Osteocyte (in vitro differentiated cells): ENCODE data around the gene NBEA. TPM values are rescaled to one million over a fixed set of nuclear protein-coding genes. Genes with fewer than 3 reads are reported as not detected.

Source experiments
- DNase-seq: peaks from one replicate; pipeline ENCODE4 v3.0.0; 2021; ENCODE audit warnings: mixed read lengths; ENCODE audit not compliant: unreplicated experiment; ENCODE audit errors: extremely low spot score
- H3K27ac Mint-ChIP-seq: one replicate; pipeline ENCODE4 v1.8.0; 2021; ENCODE audit warnings: mild to moderate bottlenecking, mixed read lengths; ENCODE audit not compliant: unreplicated experiment
- H3K27me3 Mint-ChIP-seq: one replicate; pipeline ENCODE4 v1.8.0; 2021; ENCODE audit warnings: mixed read lengths; ENCODE audit not compliant: unreplicated experiment
- H3K36me3 Mint-ChIP-seq: one replicate; pipeline ENCODE4 v1.8.0; 2021; ENCODE audit warnings: mixed read lengths; ENCODE audit not compliant: unreplicated experiment
- H3K4me1 Mint-ChIP-seq: one replicate; pipeline ENCODE4 v1.8.0; 2021; ENCODE audit warnings: mixed read lengths; ENCODE audit not compliant: unreplicated experiment
- H3K4me3 Mint-ChIP-seq: one replicate; pipeline ENCODE4 v1.8.0; 2021; ENCODE audit warnings: mild to moderate bottlenecking, moderate library complexity, mixed read lengths; ENCODE audit not compliant: unreplicated experiment
- H3K9me3 Mint-ChIP-seq: one replicate; pipeline ENCODE4 v1.8.0; 2021; ENCODE audit warnings: mixed read lengths; ENCODE audit not compliant: unreplicated experiment
- CTCF ChIP-seq: fragments of 200-600 bp; sonication (generic); IDR thresholded peaks from 2 replicates; pipeline ENCODE4 v1.5.0; 2021; ENCODE audit warnings: antibody characterized with exemption, mild to moderate bottlenecking, moderate library complexity
- total RNA-seq: library from RNA; stranded (reverse); gene quantifications from 2 replicates; pipeline ENCODE4 v1.2.1, GENCODE V29; 2021

NBEA gene
- total RNA-seq, 1 donor from 2014 or later, result 10.9 TPM

GRCh38 chr13:35501661-35502235, 559.7 kb downstream of the NBEA start:
- DNase-seq, result no peak
- TF ChIP-seq CTCF, result no peak
- Mint-ChIP-seq H3K4me1 (peaks cover 9% of the 10 kb centered on the region), H3K27ac (no peak overlapping the region), H3K4me3 (no peak overlapping the region), H3K27me3 (no peaks in the 10 kb centered on the region), H3K36me3 (no peaks in the 10 kb centered on the region), H3K9me3 (no peaks in the 10 kb centered on the region)

GRCh38 chr13:35502456-35502855, 560.4 kb downstream of the NBEA start:
- Mint-ChIP-seq H3K4me3 (no peak overlapping the region), H3K27me3 (no peaks in the 10 kb centered on the region), H3K27ac (no peak overlapping the region), H3K4me1 (peaks cover 9% of the 10 kb centered on the region), H3K9me3 (no peaks in the 10 kb centered on the region), H3K36me3 (no peaks in the 10 kb centered on the region)
- no peak for TF ChIP-seq CTCF
- no peak for DNase-seq

- Mint-ChIP-seq H3K36me3 (no peaks in the 10 kb centered on the region), H3K4me3 (no peak overlapping the region), H3K27me3 (no peaks in the 10 kb centered on the region), H3K9me3 (no peaks in the 10 kb centered on the region), H3K27ac (no peak overlapping the region), H3K4me1 (peaks cover 4% of the 10 kb centered on the region)
- DNase-seq, result no peak
- TF ChIP-seq CTCF, result no peak
Observed at GRCh38 chr13:35512271-35512920, 570.3 kb downstream of the NBEA start.

- H3K4me3 Mint-ChIP-seq, result no peak overlapping the region
- H3K9me3 Mint-ChIP-seq, result no peaks in the 10 kb centered on the region
- H3K36me3 Mint-ChIP-seq, result no peaks in the 10 kb centered on the region
- no peak for TF ChIP-seq CTCF
- H3K27me3 Mint-ChIP-seq, result no peaks in the 10 kb centered on the region
- no peak overlapping the region for H3K27ac Mint-ChIP-seq
- no peak for DNase-seq
- H3K4me1 Mint-ChIP-seq, result peaks cover 4% of the 10 kb centered on the region
Observed at GRCh38 chr13:35514061-35514477, 572.0 kb downstream of the NBEA start.

GRCh38 chr13:35514801-35515502, 572.9 kb downstream of the NBEA start:
- DNase-seq, result no peak

More at GRCh38 chr13:35514801-35515502, 572.9 kb downstream of the NBEA start:
- Mint-ChIP-seq H3K27ac (no peak overlapping the region), H3K27me3 (no peaks in the 10 kb centered on the region), H3K9me3 (no peaks in the 10 kb centered on the region), H3K36me3 (no peaks in the 10 kb centered on the region), H3K4me1 (peaks cover 4% of the 10 kb centered on the region), H3K4me3 (no peak overlapping the region)
- no peak for TF ChIP-seq CTCF
